Measurements from ENCODE around the gene THSD4. TPM values are rescaled to one million over a fixed set of nuclear protein-coding genes. Genes with fewer than 3 reads are reported as not detected.
A peak's percentile ranks its signal among the peaks of the same experiment; 100 is the strongest.

Gene THSD4
- total RNA-seq, 4 donors from 2014 or later: 39.4 to 232 (median 127) TPM

DNA sequence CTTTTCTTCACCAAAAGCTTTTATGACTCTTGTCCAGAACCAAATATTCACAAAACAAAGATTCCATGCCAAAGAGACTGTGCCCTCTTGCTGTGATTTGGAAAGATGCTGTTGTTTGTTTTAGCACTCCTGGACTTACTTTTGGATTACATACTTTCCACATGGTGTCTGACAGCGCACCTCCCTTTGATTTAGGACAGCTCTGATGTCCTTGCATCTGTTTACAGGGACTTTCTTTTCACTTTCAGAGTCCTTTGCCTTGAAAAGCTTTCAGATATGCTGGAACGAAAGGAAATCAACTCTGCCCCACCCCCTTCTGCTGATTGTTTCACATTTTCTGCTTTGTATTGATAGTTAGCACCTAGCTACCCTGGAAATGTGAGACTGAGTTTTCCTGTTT is 562.1 kb downstream of the THSD4 start:
- Histone ChIP-seq H3K27ac (peak overlapping the region; percentile 46 to 83 (median 60)), H3K36me3 (no peaks in the 10 kb centered on the region), H3K4me1 (peaks cover 18 to 85% (median 57%) of the 10 kb centered on the region in 3 donors), H3K4me3 (no peak overlapping the region), H3K27me3 (no peaks in the 10 kb centered on the region), H3K9me3 (no peaks in the 10 kb centered on the region)
- 19 to 24% methylated on average over 2 of the region's 2 CpGs for WGBS, 2 donors
- no peak for TF ChIP-seq POLR2A (IDR thresholded peaks at IDR 0.05)
- TF ChIP-seq, protein P1, sequence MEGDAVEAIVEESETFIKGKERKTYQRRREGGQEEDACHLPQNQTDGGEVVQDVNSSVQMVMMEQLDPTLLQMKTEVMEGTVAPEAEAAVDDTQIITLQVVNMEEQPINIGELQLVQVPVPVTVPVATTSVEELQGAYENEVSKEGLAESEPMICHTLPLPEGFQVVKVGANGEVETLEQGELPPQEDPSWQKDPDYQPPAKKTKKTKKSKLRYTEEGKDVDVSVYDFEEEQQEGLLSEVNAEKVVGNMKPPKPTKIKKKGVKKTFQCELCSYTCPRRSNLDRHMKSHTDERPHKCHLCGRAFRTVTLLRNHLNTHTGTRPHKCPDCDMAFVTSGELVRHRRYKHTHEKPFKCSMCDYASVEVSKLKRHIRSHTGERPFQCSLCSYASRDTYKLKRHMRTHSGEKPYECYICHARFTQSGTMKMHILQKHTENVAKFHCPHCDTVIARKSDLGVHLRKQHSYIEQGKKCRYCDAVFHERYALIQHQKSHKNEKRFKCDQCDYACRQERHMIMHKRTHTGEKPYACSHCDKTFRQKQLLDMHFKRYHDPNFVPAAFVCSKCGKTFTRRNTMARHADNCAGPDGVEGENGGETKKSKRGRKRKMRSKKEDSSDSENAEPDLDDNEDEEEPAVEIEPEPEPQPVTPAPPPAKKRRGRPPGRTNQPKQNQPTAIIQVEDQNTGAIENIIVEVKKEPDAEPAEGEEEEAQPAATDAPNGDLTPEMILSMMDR (IDR thresholded peaks at IDR 0.05): peak in 1 of 6 experiments; percentile 5
- intact Hi-C loops (cut with DNase I): no loop called here
- DNase-seq: no peak

DNA sequence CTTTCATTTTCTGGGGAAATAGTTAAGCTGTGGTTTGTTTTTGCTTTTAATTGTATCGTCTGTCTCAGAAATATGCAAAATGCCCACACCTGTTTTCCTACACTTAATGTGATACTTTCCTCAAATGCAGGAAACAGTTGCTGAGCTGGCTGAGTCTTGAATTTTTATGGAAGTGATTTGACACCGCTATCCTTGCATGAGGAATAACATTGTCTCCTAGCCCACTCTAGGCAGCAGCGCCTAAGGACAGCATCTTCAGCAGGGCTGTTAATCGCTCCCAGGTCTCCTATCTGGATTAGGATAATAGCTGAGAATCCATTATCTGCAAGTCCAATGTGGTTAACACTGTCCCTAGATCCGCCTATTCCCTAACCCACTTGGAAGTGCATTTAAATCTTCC is 562.5 kb downstream of the THSD4 start:
- H3K27me3 ChIP-seq: no peaks in the 10 kb centered on the region
- 74 to 75% methylated on average over 5 of the region's 5 CpGs for WGBS, 2 donors
- H3K9me3 ChIP-seq: no peaks in the 10 kb centered on the region
- no peak overlapping the region for H3K4me3 ChIP-seq
- H3K4me1 ChIP-seq: peaks cover 18 to 85% (median 57%) of the 10 kb centered on the region in 3 donors
- TF ChIP-seq, protein P1 (IDR thresholded peaks at IDR 0.05): no peak
- no peak for TF ChIP-seq POLR2A (IDR thresholded peaks at IDR 0.05)
- no peak for DNase-seq
- peak overlapping the region; percentile 46 to 83 (median 60) for H3K27ac ChIP-seq
- intact Hi-C loops (cut with DNase I): no loop called here
- H3K36me3 ChIP-seq: no peaks in the 10 kb centered on the region

DNA sequence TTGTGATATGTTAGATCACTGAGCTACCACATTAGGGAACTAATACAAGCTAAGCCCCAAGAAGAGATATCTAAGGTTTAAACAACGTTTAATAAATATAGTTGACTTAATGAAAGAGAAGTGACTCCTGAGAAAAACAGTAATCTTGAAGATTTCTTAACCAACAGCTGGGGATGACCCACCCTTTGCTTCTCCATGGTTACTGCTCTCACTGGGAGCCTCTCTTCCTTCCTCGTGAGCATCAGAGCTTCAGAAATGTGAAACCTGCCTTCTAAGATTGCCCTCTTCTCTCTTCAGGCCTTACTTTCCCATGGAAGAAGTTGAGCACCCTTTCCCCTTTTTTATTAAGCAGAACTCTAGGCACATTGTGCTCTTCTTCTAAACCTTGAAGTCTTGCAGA is 562.9 kb downstream of the THSD4 start:
- Histone ChIP-seq H3K36me3 (no peaks in the 10 kb centered on the region), H3K4me3 (no peak overlapping the region), H3K27me3 (no peaks in the 10 kb centered on the region), H3K9me3 (no peaks in the 10 kb centered on the region), H3K27ac (peak overlapping the region; percentile 46 to 83 (median 60)), H3K4me1 (peaks cover 18 to 85% (median 57%) of the 10 kb centered on the region in 3 donors)
- WGBS, 2 donors: 29 to 44% methylated on average over 2 of the region's 2 CpGs
- no peak for TF ChIP-seq POLR2A (IDR thresholded peaks at IDR 0.05)
- TF ChIP-seq, protein P1 (IDR thresholded peaks at IDR 0.05): no peak
- no peak for DNase-seq
- intact Hi-C loops (cut with DNase I): no loop called here

DNA sequence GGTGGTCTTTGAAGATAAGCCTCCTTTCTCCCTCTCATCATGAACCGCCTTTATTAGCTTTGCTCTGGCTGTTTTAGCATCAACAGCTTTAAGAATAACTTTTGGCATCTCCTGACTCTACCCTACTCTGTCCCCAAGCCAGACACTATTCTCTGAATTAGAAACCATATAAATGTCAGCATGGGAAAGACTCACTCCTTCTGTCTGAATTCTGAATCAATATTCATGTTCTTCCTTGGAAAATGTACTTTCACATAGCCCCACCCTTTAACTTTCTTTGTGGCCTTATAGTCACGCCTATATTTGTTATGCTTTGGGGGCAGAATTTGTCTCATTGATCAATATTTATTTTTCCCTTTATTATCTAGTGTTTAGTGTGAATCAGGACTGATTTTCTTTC is 563.3 kb downstream of the THSD4 start:
- Histone ChIP-seq H3K27ac (peak overlapping the region; percentile 46 to 83 (median 68)), H3K4me1 (peaks cover 18 to 85% (median 57%) of the 10 kb centered on the region in 3 donors), H3K27me3 (no peaks in the 10 kb centered on the region), H3K36me3 (no peaks in the 10 kb centered on the region), H3K4me3 (no peak overlapping the region), H3K9me3 (no peaks in the 10 kb centered on the region)
- 58 to 69% methylated on average over 2 of the region's 2 CpGs for WGBS, 2 donors
- DNase-seq: no peak
- intact Hi-C loops (cut with DNase I): no loop called here
- no peak for TF ChIP-seq POLR2A (IDR thresholded peaks at IDR 0.05)
- TF ChIP-seq, protein P1 (IDR thresholded peaks at IDR 0.05): no peak

DNA sequence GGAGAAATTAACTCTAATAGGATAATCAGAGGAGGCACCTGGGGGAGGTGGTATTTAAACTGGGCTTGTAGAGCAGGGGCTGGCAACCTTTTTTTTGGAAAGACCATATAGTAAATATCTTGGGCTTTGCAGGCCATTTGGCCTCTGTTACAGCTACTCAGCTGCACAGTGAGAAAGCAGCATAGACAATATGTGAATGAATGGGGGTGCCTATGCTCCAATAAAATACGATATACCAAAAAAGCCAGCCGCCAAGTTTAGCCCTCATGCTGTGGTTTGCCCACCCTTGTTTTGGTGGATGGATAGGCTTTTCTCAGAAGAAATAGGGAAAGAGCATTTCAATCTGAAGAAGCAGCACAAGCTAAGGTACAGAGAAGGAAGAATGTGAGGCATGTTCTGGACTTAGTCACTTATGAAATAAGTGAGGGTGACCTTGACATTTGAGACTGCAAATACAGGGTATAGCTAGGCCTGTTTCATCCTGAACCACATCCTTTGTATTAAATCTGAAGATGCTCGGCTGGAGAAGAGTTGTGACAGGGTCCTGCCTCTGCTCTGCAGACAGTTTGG is 564.0 kb downstream of the THSD4 start:
- H3K4me3 ChIP-seq: no peak overlapping the region
- H3K4me1 ChIP-seq: peaks cover 18 to 78% (median 57%) of the 10 kb centered on the region in 3 donors
- TF ChIP-seq POLR2A (IDR thresholded peaks at IDR 0.05): no peak
- TF ChIP-seq, protein P1 (IDR thresholded peaks at IDR 0.05): no peak
- H3K27ac ChIP-seq: peak overlapping the region; percentile 46 to 83 (median 68)
- no peak for DNase-seq
- no peaks in the 10 kb centered on the region for H3K27me3 ChIP-seq
- no peaks in the 10 kb centered on the region for H3K9me3 ChIP-seq
- intact Hi-C loops (cut with DNase I): no loop called here
- H3K36me3 ChIP-seq: no peaks in the 10 kb centered on the region
- WGBS, 2 donors: 64 to 65% methylated on average over 3 of the region's 3 CpGs
